Fibroblast of skin of right quadriceps (primary cell): ENCODE data around the gene RPS6KA1.

Experiments
- DNase-seq: peaks from one replicate; pipeline ENCODE4 v3.0.0-alpha.2; 2013

The RPS6KA1 gene

GRCh38 chr1:26533951-26534509, 4.5 kb downstream of the RPS6KA1 start:
- no peak for DNase-seq

GRCh38 chr1:26535201-26535600, 5.6 kb downstream of the RPS6KA1 start:
- DNase-seq = no peak

GRCh38 chr1:26536081-26536480, 6.5 kb downstream of the RPS6KA1 start:
- no peak for DNase-seq

GRCh38 chr1:26536521-26536920, 7.0 kb downstream of the RPS6KA1 start:
- no peak for DNase-seq

GRCh38 chr1:26537951-26538352, 8.4 kb downstream of the RPS6KA1 start:
- DNase-seq = no peak

GRCh38 chr1:26538480-26539412, 9.2 kb downstream of the RPS6KA1 start:
- DNase-seq = peak; percentile 44

- no peak for DNase-seq
These were observed 10.2 kb downstream of the RPS6KA1 start for GRCh38 chr1:26539722-26540121.

GRCh38 chr1:26540351-26540750, 10.8 kb downstream of the RPS6KA1 start:
- no peak for DNase-seq

- no peak for DNase-seq
These were observed 11.9 kb downstream of the RPS6KA1 start for GRCh38 chr1:26541431-26541815.

GRCh38 chr1:26541816-26542711, 12.5 kb downstream of the RPS6KA1 start:
- DNase-seq = peak; percentile 29

GRCh38 chr1:26542771-26543451, 13.3 kb downstream of the RPS6KA1 start:
- no peak for DNase-seq

- no peak for DNase-seq
These were observed 13.9 kb downstream of the RPS6KA1 start for GRCh38 chr1:26543462-26543861.

GRCh38 chr1:26544126-26544525, 14.6 kb downstream of the RPS6KA1 start:
- no peak for DNase-seq

GRCh38 chr1:26545969-26546323, 16.4 kb downstream of the RPS6KA1 start:
- DNase-seq = no peak

- DNase-seq = no peak
These were observed 16.8 kb downstream of the RPS6KA1 start for GRCh38 chr1:26546375-26546774.

GRCh38 chr1:26546819-26547218, 17.3 kb downstream of the RPS6KA1 start:
- no peak for DNase-seq

- DNase-seq = no peak
These were observed 19.3 kb downstream of the RPS6KA1 start for GRCh38 chr1:26548841-26549240.

GRCh38 chr1:26550946-26551345, 21.4 kb downstream of the RPS6KA1 start:
- no peak for DNase-seq

- DNase-seq = no peak
These were observed 23.2 kb downstream of the RPS6KA1 start for GRCh38 chr1:26552720-26553119.

- no peak for DNase-seq
These were observed 24.6 kb downstream of the RPS6KA1 start for GRCh38 chr1:26553942-26554682.

GRCh38 chr1:26554781-26555180, 25.2 kb downstream of the RPS6KA1 start:
- DNase-seq = no peak

- DNase-seq = peak; percentile 10
These were observed 26.0 kb downstream of the RPS6KA1 start for GRCh38 chr1:26555550-26555981.
